Measurements from ENCODE around the gene ACTBL2. TPM values are rescaled to one million over a fixed set of nuclear protein-coding genes. Genes with fewer than 3 reads are reported as not detected.
"Not testable (repeated sequence)": the region's sequence is repeated elsewhere in the genome, so short reads cannot be mapped to it uniquely, and the experiment has no call there.

Gene ACTBL2
- not detected in 2 replicates for total RNA-seq (2012; rRNA removed)

GRCh38 chr5:57482671-57483106, at the start of gene ACTBL2:
TSS of gene ACTBL2 (minus strand) at chr5:57482811. CDS start at chr5:57482707, 104 bp downstream.
- Histone ChIP-seq H3K27me3 (ENCODE audit: control insufficient read depth, insufficient read depth, low read length) (no peaks in the 10 kb centered on the region), H3K9me3 (replicated peaks; ENCODE audit: low read length) (no peaks in the 10 kb centered on the region), H3K9ac (ENCODE audit: low read depth, low read length) (no peak within 1 kb of the TSS), H3K36me3 (ENCODE audit: insufficient read depth, low read length) (no peaks in the 10 kb centered on the region), H3K4me1 (ENCODE audit: control insufficient read depth, insufficient read depth, low read length) (no peaks in the 10 kb centered on the region), H3K4me3 (ENCODE audit: low read length) (no peak within 1 kb of the TSS), H3K4me2 (ENCODE audit: low read length) (no peak within 1 kb of the TSS)

GRCh38 chr5:57531333-57531732, 48.7 kb upstream of the ACTBL2 start:
- Histone ChIP-seq H3K4me3 (ENCODE audit: low read length) (no peak overlapping the region), H3K9ac (ENCODE audit: low read depth, low read length) (no peak overlapping the region), H3K4me1 (ENCODE audit: control insufficient read depth, insufficient read depth, low read length) (peaks cover 9% of the 10 kb centered on the region), H3K27me3 (ENCODE audit: control insufficient read depth, insufficient read depth, low read length) (no peaks in the 10 kb centered on the region), H3K9me3 (replicated peaks; ENCODE audit: low read length) (no peaks in the 10 kb centered on the region), H3K4me2 (ENCODE audit: low read length) (no peak overlapping the region), H3K36me3 (ENCODE audit: insufficient read depth, low read length) (no peaks in the 10 kb centered on the region)

GRCh38 chr5:57529864-57530263, 47.3 kb upstream of the ACTBL2 start:
- H3K36me3 ChIP-seq (ENCODE audit: insufficient read depth, low read length): no peaks in the 10 kb centered on the region
- peaks cover 9% of the 10 kb centered on the region for H3K4me1 ChIP-seq (ENCODE audit: control insufficient read depth, insufficient read depth, low read length)
- H3K9me3 ChIP-seq (replicated peaks; ENCODE audit: low read length): no peaks in the 10 kb centered on the region
- no peak overlapping the region for H3K4me2 ChIP-seq (ENCODE audit: low read length)
- H3K9ac ChIP-seq (ENCODE audit: low read depth, low read length): no peak overlapping the region
- no peaks in the 10 kb centered on the region for H3K27me3 ChIP-seq (ENCODE audit: control insufficient read depth, insufficient read depth, low read length)
- no peak overlapping the region for H3K4me3 ChIP-seq (ENCODE audit: low read length)

GRCh38 chr5:57527870-57528269, 45.3 kb upstream of the ACTBL2 start:
- H3K9me3 ChIP-seq (replicated peaks; ENCODE audit: low read length): no peaks in the 10 kb centered on the region
- no peak overlapping the region for H3K9ac ChIP-seq (ENCODE audit: low read depth, low read length)
- H3K4me2 ChIP-seq (ENCODE audit: low read length): no peak overlapping the region
- H3K27me3 ChIP-seq (ENCODE audit: control insufficient read depth, insufficient read depth, low read length): no peaks in the 10 kb centered on the region
- no peaks in the 10 kb centered on the region for H3K36me3 ChIP-seq (ENCODE audit: insufficient read depth, low read length)
- peaks cover 2% of the 10 kb centered on the region for H3K4me1 ChIP-seq (ENCODE audit: control insufficient read depth, insufficient read depth, low read length)
- H3K4me3 ChIP-seq (ENCODE audit: low read length): no peak overlapping the region

GRCh38 chr5:57524348-57525060, 41.9 kb upstream of the ACTBL2 start:
- no peaks in the 10 kb centered on the region for H3K36me3 ChIP-seq (ENCODE audit: insufficient read depth, low read length)
- H3K27me3 ChIP-seq (ENCODE audit: control insufficient read depth, insufficient read depth, low read length): no peaks in the 10 kb centered on the region
- H3K9ac ChIP-seq (ENCODE audit: low read depth, low read length): no peak overlapping the region
- no peak overlapping the region for H3K4me2 ChIP-seq (ENCODE audit: low read length)
- H3K9me3 ChIP-seq (replicated peaks; ENCODE audit: low read length): no peaks in the 10 kb centered on the region
- H3K4me3 ChIP-seq (ENCODE audit: low read length): no peak overlapping the region
- no peaks in the 10 kb centered on the region for H3K4me1 ChIP-seq (ENCODE audit: control insufficient read depth, insufficient read depth, low read length)

- H3K4me2 ChIP-seq (ENCODE audit: low read length); H3K27me3 ChIP-seq (ENCODE audit: control insufficient read depth, insufficient read depth, low read length); H3K36me3 ChIP-seq (ENCODE audit: insufficient read depth, low read length); H3K9ac ChIP-seq (ENCODE audit: low read depth, low read length); H3K4me3 ChIP-seq (ENCODE audit: low read length); H3K9me3 ChIP-seq (replicated peaks; ENCODE audit: low read length); H3K4me1 ChIP-seq (ENCODE audit: control insufficient read depth, insufficient read depth, low read length): not testable (repeated sequence)
Observed at GRCh38 chr5:57522477-57522876, 39.9 kb upstream of the ACTBL2 start.

GRCh38 chr5:57518415-57518814, 35.8 kb upstream of the ACTBL2 start:
- not testable (repeated sequence) for H3K27me3 ChIP-seq (ENCODE audit: control insufficient read depth, insufficient read depth, low read length); H3K4me1 ChIP-seq (ENCODE audit: control insufficient read depth, insufficient read depth, low read length); H3K4me2 ChIP-seq (ENCODE audit: low read length); H3K9ac ChIP-seq (ENCODE audit: low read depth, low read length); H3K4me3 ChIP-seq (ENCODE audit: low read length); H3K9me3 ChIP-seq (replicated peaks; ENCODE audit: low read length); H3K36me3 ChIP-seq (ENCODE audit: insufficient read depth, low read length)

- H3K4me1 ChIP-seq (ENCODE audit: control insufficient read depth, insufficient read depth, low read length): no peaks in the 10 kb centered on the region
- no peak overlapping the region for H3K4me2 ChIP-seq (ENCODE audit: low read length)
- H3K4me3 ChIP-seq (ENCODE audit: low read length): no peak overlapping the region
- H3K9ac ChIP-seq (ENCODE audit: low read depth, low read length): no peak overlapping the region
- H3K9me3 ChIP-seq (replicated peaks; ENCODE audit: low read length): no peaks in the 10 kb centered on the region
- H3K27me3 ChIP-seq (ENCODE audit: control insufficient read depth, insufficient read depth, low read length): no peaks in the 10 kb centered on the region
- no peaks in the 10 kb centered on the region for H3K36me3 ChIP-seq (ENCODE audit: insufficient read depth, low read length)
Observed at GRCh38 chr5:57517250-57517649, 34.6 kb upstream of the ACTBL2 start.

- no peak overlapping the region for H3K9ac ChIP-seq (ENCODE audit: low read depth, low read length)
Observed at GRCh38 chr5:57513785-57514184, 31.2 kb upstream of the ACTBL2 start.

GRCh38 chr5:57511321-57511720, 28.7 kb upstream of the ACTBL2 start:
- no peak overlapping the region for H3K4me3 ChIP-seq (ENCODE audit: low read length)
- H3K27me3 ChIP-seq (ENCODE audit: control insufficient read depth, insufficient read depth, low read length): no peaks in the 10 kb centered on the region
- no peaks in the 10 kb centered on the region for H3K36me3 ChIP-seq (ENCODE audit: insufficient read depth, low read length)
- no peaks in the 10 kb centered on the region for H3K4me1 ChIP-seq (ENCODE audit: control insufficient read depth, insufficient read depth, low read length)
- no peaks in the 10 kb centered on the region for H3K9me3 ChIP-seq (replicated peaks; ENCODE audit: low read length)
- no peak overlapping the region for H3K4me2 ChIP-seq (ENCODE audit: low read length)
- no peak overlapping the region for H3K9ac ChIP-seq (ENCODE audit: low read depth, low read length)

More at GRCh38 chr5:57513785-57514184, 31.2 kb upstream of the ACTBL2 start:
- Histone ChIP-seq H3K9me3 (replicated peaks; ENCODE audit: low read length) (no peaks in the 10 kb centered on the region), H3K36me3 (ENCODE audit: insufficient read depth, low read length) (no peaks in the 10 kb centered on the region), H3K4me3 (ENCODE audit: low read length) (no peak overlapping the region), H3K27me3 (ENCODE audit: control insufficient read depth, insufficient read depth, low read length) (no peaks in the 10 kb centered on the region), H3K4me2 (ENCODE audit: low read length) (no peak overlapping the region), H3K4me1 (ENCODE audit: control insufficient read depth, insufficient read depth, low read length) (no peaks in the 10 kb centered on the region)

GRCh38 chr5:57509501-57510260, 27.1 kb upstream of the ACTBL2 start:
- Histone ChIP-seq H3K4me3 (ENCODE audit: low read length) (no peak overlapping the region), H3K9ac (ENCODE audit: low read depth, low read length) (no peak overlapping the region), H3K9me3 (replicated peaks; ENCODE audit: low read length) (no peaks in the 10 kb centered on the region), H3K27me3 (ENCODE audit: control insufficient read depth, insufficient read depth, low read length) (no peaks in the 10 kb centered on the region), H3K4me1 (ENCODE audit: control insufficient read depth, insufficient read depth, low read length) (no peaks in the 10 kb centered on the region), H3K4me2 (ENCODE audit: low read length) (no peak overlapping the region), H3K36me3 (ENCODE audit: insufficient read depth, low read length) (no peaks in the 10 kb centered on the region)

- H3K9ac ChIP-seq (ENCODE audit: low read depth, low read length): no peak overlapping the region
- H3K27me3 ChIP-seq (ENCODE audit: control insufficient read depth, insufficient read depth, low read length): no peaks in the 10 kb centered on the region
- H3K4me1 ChIP-seq (ENCODE audit: control insufficient read depth, insufficient read depth, low read length): no peaks in the 10 kb centered on the region
- no peak overlapping the region for H3K4me3 ChIP-seq (ENCODE audit: low read length)
- no peaks in the 10 kb centered on the region for H3K9me3 ChIP-seq (replicated peaks; ENCODE audit: low read length)
- H3K36me3 ChIP-seq (ENCODE audit: insufficient read depth, low read length): no peaks in the 10 kb centered on the region
- no peak overlapping the region for H3K4me2 ChIP-seq (ENCODE audit: low read length)
Observed at GRCh38 chr5:57508211-57508610, 25.6 kb upstream of the ACTBL2 start.

Data from skeletal muscle satellite cell (primary cell).